PC-9 (cell line): Measurements from ENCODE around the gene MRPS25. TPM values are rescaled to one million over a fixed set of nuclear protein-coding genes. Genes with fewer than 3 reads are reported as not detected.

ENCODE experiments used
- BruUV-seq: library from RNA; stranded (reverse); fragments of 400-500 nt; replicated peaks from 2 replicates; lab custom pipeline; 2021; lab: Mats Ljungman, UMichigan
- CTCF ChIA-PET: fragments of 300-600 bp; sonication (Branson Sonifier 250); formaldehyde crosslinking; loops from one replicate; lab custom pipeline; 2022; ENCODE audit warnings: antibody characterized with exemption; lab: Charles Lee
- POLR2A ChIA-PET: fragments of 300-600 bp; sonication (Branson Sonifier 250); formaldehyde crosslinking; loops from one replicate; lab custom pipeline; 2022; ENCODE audit warnings: antibody characterized with exemption; ENCODE audit not compliant: unreplicated experiment; lab: Charles Lee
- DNase-seq, 2 experiments: peaks; one replicate each; pipeline versions ENCODE4 v3.0.0 to v3.0.0-alpha.2; 2015 to 2022; ENCODE audit warnings: mixed read lengths in 1 of 2
- H2AFZ ChIP-seq: fragments of 200-600 bp; sonication (generic); 2 replicates; pipeline ENCODE4 v1.8.1; 2017; ENCODE audit warnings: antibody characterized with exemption
- H3F3A ChIP-seq: fragments of 200-600 bp; sonication (generic); 2 replicates; pipeline ENCODE4 v1.8.1; 2017; ENCODE audit warnings: antibody characterized with exemption, mild to moderate bottlenecking, low read depth; ENCODE audit not compliant: insufficient read depth
- H3K27ac ChIP-seq: fragments of 200-600 bp; sonication (generic); 2 replicates; pipeline ENCODE4 v1.6.1; 2016; ENCODE audit warnings: mixed run types
- H3K27me3 ChIP-seq: fragments of 200-600 bp; sonication (generic); 2 replicates; pipeline ENCODE4 v1.6.1; 2016; ENCODE audit warnings: low read depth, mixed run types; ENCODE audit not compliant: insufficient read depth
- H3K36me3 ChIP-seq: fragments of 200-600 bp; sonication (generic); 2 replicates; pipeline ENCODE4 v1.6.1; 2016; ENCODE audit warnings: low read depth, mixed run types
- H3K4me1 ChIP-seq: fragments of 200-600 bp; sonication (generic); replicated peaks from 2 replicates; pipeline ENCODE4 v1.6.1; 2016; ENCODE audit warnings: mixed run types; ENCODE audit not compliant: insufficient read depth
- H3K4me2 ChIP-seq: fragments of 200-600 bp; sonication (generic); 2 replicates; pipeline ENCODE4 v1.6.1; 2017; ENCODE audit warnings: mixed run types
- H3K4me3 ChIP-seq: fragments of 200-600 bp; sonication (generic); 2 replicates; pipeline ENCODE4 v1.6.1; 2016; ENCODE audit warnings: mixed run types
- H3K79me2 ChIP-seq: fragments of 200-600 bp; sonication (generic); 2 replicates; pipeline ENCODE4 v1.6.1; 2017; ENCODE audit warnings: low read depth, mixed run types
- H3K9me2 ChIP-seq: fragments of 200-600 bp; sonication (generic); 2 replicates; pipeline ENCODE4 v1.8.1; 2017; ENCODE audit warnings: mild to moderate bottlenecking; ENCODE audit not compliant: insufficient read depth
- H3K9me3 ChIP-seq: fragments of 200-600 bp; sonication (generic); 2 replicates; pipeline ENCODE4 v1.8.1; 2016; ENCODE audit warnings: low read depth; ENCODE audit not compliant: insufficient read depth
- H4K20me1 ChIP-seq: fragments of 200-600 bp; sonication (generic); 2 replicates; pipeline ENCODE4 v1.8.1; 2017; ENCODE audit not compliant: insufficient read depth
- EZH2 ChIP-seq: fragments of 200-600 bp; sonication (generic); IDR thresholded peaks from 2 replicates; pipeline ENCODE4 v1.8.0; 2017; ENCODE audit warnings: antibody characterized with exemption, low read depth
- intact Hi-C: fragments of 100-400 bp; cut with micrococcal nuclease; formaldehyde crosslinking; loops from one replicate; pipeline ENCODE4 v1.10.0; 2022; ENCODE audit not compliant: unreplicated experiment
- total RNA-seq: library from RNA; stranded (reverse); gene quantifications from 2 replicates; pipeline ENCODE4 v1.2.3, GENCODE V29; 2021
- TF ChIP-seq, protein P1 (sequence below): fragments of 200-600 bp; sonication (generic); conservative IDR thresholded peaks from 2 replicates; pipeline ENCODE4 v1.6.1; 2017; ENCODE audit warnings: mixed run types, antibody characterized with exemption, mild to moderate bottlenecking, moderate library complexity

The MRPS25 gene
- total RNA-seq, 1 experiment from 2014 or later: 47.8 TPM

GRCh38 chr3:15102256-15102655, 37.1 kb upstream of the MRPS25 start:
- peaks cover 14% of the 10 kb centered on the region for H3K4me1 ChIP-seq
- H3K4me3 ChIP-seq: no peak overlapping the region
- H3K9me2 ChIP-seq: no peaks in the 10 kb centered on the region
- peaks cover 16% of the 10 kb centered on the region for H3K79me2 ChIP-seq
- BruUV-seq: no TSS peak
- ChIA-PET CTCF (interaction anchor here (0.6 kb wide), 1 partner anchor 120 kb away, joined by 3 read pairs; no protein-coding TSS in a partner anchor), POLR2A (interaction anchor here (0.5 kb wide), 1 partner anchor 931 kb away, joined by 3 read pairs; no protein-coding TSS in a partner anchor)
- no peaks in the 10 kb centered on the region for H3K9me3 ChIP-seq
- no peak overlapping the region for H3K27ac ChIP-seq
- no peaks in the 10 kb centered on the region for H3K36me3 ChIP-seq
- DNase-seq: peak in 1 of 2 experiments; percentile 16
- no peak overlapping the region; the same call in 1 of the 2 replicates for H2AFZ ChIP-seq
- intact Hi-C loops: loop anchor here (10.0 kb wide), 3 partner anchors 713 to 1453 kb away; no protein-coding TSS in a partner anchor
- TF ChIP-seq, protein P1, sequence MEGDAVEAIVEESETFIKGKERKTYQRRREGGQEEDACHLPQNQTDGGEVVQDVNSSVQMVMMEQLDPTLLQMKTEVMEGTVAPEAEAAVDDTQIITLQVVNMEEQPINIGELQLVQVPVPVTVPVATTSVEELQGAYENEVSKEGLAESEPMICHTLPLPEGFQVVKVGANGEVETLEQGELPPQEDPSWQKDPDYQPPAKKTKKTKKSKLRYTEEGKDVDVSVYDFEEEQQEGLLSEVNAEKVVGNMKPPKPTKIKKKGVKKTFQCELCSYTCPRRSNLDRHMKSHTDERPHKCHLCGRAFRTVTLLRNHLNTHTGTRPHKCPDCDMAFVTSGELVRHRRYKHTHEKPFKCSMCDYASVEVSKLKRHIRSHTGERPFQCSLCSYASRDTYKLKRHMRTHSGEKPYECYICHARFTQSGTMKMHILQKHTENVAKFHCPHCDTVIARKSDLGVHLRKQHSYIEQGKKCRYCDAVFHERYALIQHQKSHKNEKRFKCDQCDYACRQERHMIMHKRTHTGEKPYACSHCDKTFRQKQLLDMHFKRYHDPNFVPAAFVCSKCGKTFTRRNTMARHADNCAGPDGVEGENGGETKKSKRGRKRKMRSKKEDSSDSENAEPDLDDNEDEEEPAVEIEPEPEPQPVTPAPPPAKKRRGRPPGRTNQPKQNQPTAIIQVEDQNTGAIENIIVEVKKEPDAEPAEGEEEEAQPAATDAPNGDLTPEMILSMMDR: no peak
- no peak for TF ChIP-seq EZH2
- H3K27me3 ChIP-seq: no peaks in the 10 kb centered on the region
- no peaks in the 10 kb centered on the region for H4K20me1 ChIP-seq
- H3F3A ChIP-seq: no peaks in the 10 kb centered on the region; the same call in 1 of the 2 replicates
- no peak overlapping the region for H3K4me2 ChIP-seq

DNA sequence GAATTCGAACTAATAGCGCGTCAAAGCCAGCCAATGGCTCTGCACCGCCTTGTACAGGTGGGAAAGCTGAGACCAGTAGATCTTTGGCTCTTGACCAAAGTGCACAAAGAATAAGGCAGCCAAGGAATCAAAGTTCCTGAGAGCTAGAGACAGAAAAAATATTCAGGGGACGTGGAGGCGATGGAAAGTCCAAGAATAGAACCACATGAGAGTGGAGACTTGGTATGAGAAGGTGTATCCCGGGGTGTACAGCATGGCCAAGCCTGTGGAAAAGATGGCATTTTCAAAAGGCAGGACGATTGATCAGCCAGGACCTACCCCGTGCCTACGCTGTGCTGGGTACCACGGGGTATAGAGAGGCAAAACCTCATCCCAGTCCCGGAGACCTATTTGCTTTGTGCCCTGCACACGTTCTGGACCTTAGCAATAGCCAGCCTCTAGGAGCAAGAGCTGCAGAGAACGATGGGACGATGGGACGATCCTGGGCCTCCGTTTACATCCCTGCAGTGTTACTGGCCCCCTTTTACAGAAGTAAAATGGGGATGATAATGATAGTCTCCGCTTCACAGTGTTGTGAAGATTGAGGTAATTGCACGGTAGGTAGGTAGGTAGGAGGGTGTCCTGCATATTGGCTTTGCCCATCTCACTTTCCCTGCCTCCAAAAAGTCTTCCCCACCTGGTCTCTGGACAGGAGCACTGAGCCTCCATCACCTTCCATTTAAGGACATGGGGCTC, 34.4 kb upstream of the MRPS25 start:
- intact Hi-C loops: loop anchor here (10.0 kb wide), 3 partner anchors 715 to 1455 kb away; no protein-coding TSS in a partner anchor
- TF ChIP-seq, protein P1: no peak
- TF ChIP-seq EZH2: no peak
- Histone ChIP-seq H3K79me2 (peaks cover 26% of the 10 kb centered on the region), H3K4me3 (peak overlapping the region; percentile 98), H3K27ac (no peak overlapping the region), H3K36me3 (peaks cover 8% of the 10 kb centered on the region; the same call in 1 of the 2 replicates), H3K4me2 (peak overlapping the region; percentile 94), H3K27me3 (no peaks in the 10 kb centered on the region), H3K9me2 (no peaks in the 10 kb centered on the region), H2AFZ (peak overlapping the region; percentile 95), H3K4me1 (peaks cover 14% of the 10 kb centered on the region), H3F3A (no peaks in the 10 kb centered on the region; the same call in 1 of the 2 replicates), H4K20me1 (no peaks in the 10 kb centered on the region), H3K9me3 (no peaks in the 10 kb centered on the region)
- ChIA-PET POLR2A (interaction anchor here (0.6 kb wide), 2 partner anchors 151 to 159 kb away, joined by 3 to 7 read pairs; no protein-coding TSS in a partner anchor), CTCF (no interaction called here)
- DNase-seq: no peak
- BruUV-seq: TSS peak; percentile 97

- H3K36me3 ChIP-seq: peaks cover 8% of the 10 kb centered on the region; the same call in 1 of the 2 replicates
- peak within 1 kb of the TSS; percentile 98 for H3K4me3 ChIP-seq
- intact Hi-C loops: no loop called here
- no peak within 1 kb of the TSS for H3K27ac ChIP-seq
- peak; percentile 84 to 92 for DNase-seq
- TF ChIP-seq, protein P1: no peak
- no peak for TF ChIP-seq EZH2
- peaks cover 14% of the 10 kb centered on the region for H3K4me1 ChIP-seq
- no peaks in the 10 kb centered on the region for H3K9me2 ChIP-seq
- H3K4me2 ChIP-seq: peak within 1 kb of the TSS; percentile 94
- H4K20me1 ChIP-seq: no peaks in the 10 kb centered on the region
- BruUV-seq: no TSS peak
- peaks cover 26% of the 10 kb centered on the region for H3K79me2 ChIP-seq
- H3K27me3 ChIP-seq: no peaks in the 10 kb centered on the region
- POLR2A ChIA-PET: interaction anchor here (0.5 to 0.6 kb wide), 6 partner anchors 108 to 1441 kb away, joined by 3 to 8 read pairs (median 5); no protein-coding TSS in a partner anchor
- H3K9me3 ChIP-seq: no peaks in the 10 kb centered on the region
- H3F3A ChIP-seq: no peaks in the 10 kb centered on the region; the same call in 1 of the 2 replicates
- CTCF ChIA-PET: interaction anchor here (0.6 to 0.7 kb wide), 2 partner anchors 39 to 603 kb away, joined by 3 to 6 read pairs; no protein-coding TSS in a partner anchor
- peak within 1 kb of the TSS; percentile 95 for H2AFZ ChIP-seq
Observed at GRCh38 chr3:15098503-15099363, 33.6 kb upstream of the MRPS25 start, which contains the start of gene RBSN. TSS of gene RBSN (minus strand) at chr3:15099148. CDS start at chr3:15096120, 3,028 bp downstream.
